Lower leg skin (tissue), 3 donors: Measurements from ENCODE around the gene DNMT3B.

Experiments used
- POLR2A ChIP-seq, 2 donors: fragments of 450-650 bp; IDR thresholded peaks; one replicate each; pipeline ENCODE4 v1.6.1; 2016 to 2017; ENCODE audit warnings: antibody characterized with exemption in 2 of 2, mild to moderate bottlenecking in 1 of 2, moderate library complexity in 1 of 2
- TF ChIP-seq, protein P1 (sequence below), 3 donors: fragments of 450-650 bp; IDR thresholded peaks; one replicate each; pipeline ENCODE4 v1.5.1; 2016; ENCODE audit warnings: antibody characterized with exemption in 3 of 3, mild to moderate bottlenecking in 3 of 3, moderate library complexity in 2 of 3

DNA sequence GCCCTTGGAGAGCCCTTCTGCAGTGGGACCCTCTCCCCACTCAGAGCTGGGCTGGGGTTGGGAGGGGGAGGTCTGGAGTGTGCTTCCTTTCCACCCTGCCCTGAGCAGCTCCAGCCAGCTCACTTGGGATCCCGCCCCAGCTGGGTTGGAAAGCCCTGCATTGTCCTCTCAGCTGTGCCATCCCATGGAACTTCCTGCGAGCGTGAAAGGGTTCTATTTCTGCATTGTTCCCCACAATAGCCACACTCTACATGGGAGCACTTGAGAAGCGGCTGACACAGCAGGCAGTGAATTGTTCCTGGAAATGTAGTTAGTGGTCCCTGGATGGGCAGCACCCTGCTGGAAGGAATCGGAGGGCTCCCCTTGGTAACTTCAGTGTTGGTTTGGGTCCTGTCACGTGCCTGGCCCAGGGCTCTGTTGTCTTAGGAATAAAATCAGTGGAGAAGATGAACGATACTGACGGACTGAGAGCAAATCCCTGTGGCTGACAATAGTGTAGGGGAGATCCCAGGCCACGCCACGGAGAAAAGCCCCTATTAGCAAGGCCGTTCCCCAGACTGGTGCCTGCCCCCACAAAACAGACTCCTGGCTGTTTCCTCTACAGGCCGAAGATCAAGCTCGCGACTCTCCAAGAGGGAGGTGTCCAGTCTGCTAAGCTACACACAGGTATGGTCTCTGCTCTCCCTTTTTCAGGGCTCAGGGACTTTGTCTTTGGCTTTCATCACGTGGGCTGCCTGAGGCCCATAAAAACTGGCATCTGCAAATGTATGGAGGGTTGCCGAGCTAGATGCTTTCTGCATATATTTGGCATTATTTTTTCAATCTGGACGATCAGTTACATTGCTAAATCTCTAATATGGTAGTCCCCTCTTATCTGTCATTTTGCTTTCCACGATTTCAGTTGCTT is 18.8 kb downstream of the DNMT3B start:
- TF ChIP-seq, protein P1, sequence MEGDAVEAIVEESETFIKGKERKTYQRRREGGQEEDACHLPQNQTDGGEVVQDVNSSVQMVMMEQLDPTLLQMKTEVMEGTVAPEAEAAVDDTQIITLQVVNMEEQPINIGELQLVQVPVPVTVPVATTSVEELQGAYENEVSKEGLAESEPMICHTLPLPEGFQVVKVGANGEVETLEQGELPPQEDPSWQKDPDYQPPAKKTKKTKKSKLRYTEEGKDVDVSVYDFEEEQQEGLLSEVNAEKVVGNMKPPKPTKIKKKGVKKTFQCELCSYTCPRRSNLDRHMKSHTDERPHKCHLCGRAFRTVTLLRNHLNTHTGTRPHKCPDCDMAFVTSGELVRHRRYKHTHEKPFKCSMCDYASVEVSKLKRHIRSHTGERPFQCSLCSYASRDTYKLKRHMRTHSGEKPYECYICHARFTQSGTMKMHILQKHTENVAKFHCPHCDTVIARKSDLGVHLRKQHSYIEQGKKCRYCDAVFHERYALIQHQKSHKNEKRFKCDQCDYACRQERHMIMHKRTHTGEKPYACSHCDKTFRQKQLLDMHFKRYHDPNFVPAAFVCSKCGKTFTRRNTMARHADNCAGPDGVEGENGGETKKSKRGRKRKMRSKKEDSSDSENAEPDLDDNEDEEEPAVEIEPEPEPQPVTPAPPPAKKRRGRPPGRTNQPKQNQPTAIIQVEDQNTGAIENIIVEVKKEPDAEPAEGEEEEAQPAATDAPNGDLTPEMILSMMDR (IDR thresholded peaks at IDR 0.05) = no peak
- TF ChIP-seq POLR2A (IDR thresholded peaks at IDR 0.05) = no peak
